Thyroid gland (tissue), 4 donors: Measurements from ENCODE around the gene GPC1. TPM values are rescaled to one million over a fixed set of nuclear protein-coding genes. Genes with fewer than 3 reads are reported as not detected.

Source experiments
- DNase-seq, 2 donors: peaks; one replicate each; pipeline ENCODE4 v3.0.0-alpha.2; 2019
- H3K27ac ChIP-seq, 3 donors: fragments of 200-600 bp; sonication (generic); 1 replicate in 2 of 3; 2 replicates in 1 of 3; pipeline ENCODE4 v1.5.1; 2016 to 2019; ENCODE audit warnings: mild to moderate bottlenecking in 1 of 3, moderate library complexity in 1 of 3
- H3K27me3 ChIP-seq: fragments of 200-600 bp; sonication (generic); one replicate; pipeline ENCODE4 v1.5.1; 2019
- H3K36me3 ChIP-seq, 2 donors: fragments of 200-600 bp; sonication (generic); one replicate each; pipeline ENCODE4 v1.5.1; 2016 to 2019
- H3K4me1 ChIP-seq, 2 donors: fragments of 200-600 bp; sonication (generic); one replicate each; pipeline ENCODE4 v1.5.1; 2017 to 2019
- H3K4me3 ChIP-seq, 3 donors: fragments of 200-600 bp; sonication (generic); replicated peaks in 1 of 3; 1 replicate in 2 of 3; 2 replicates in 1 of 3; pipeline ENCODE4 v1.5.1; 2016; ENCODE audit warnings: mild to moderate bottlenecking in 1 of 3
- H3K9me3 ChIP-seq: fragments of 200-600 bp; sonication (generic); one replicate; pipeline ENCODE4 v1.5.1; 2017
- POLR2A ChIP-seq, 2 donors: fragments of 450-650 bp; IDR thresholded peaks; one replicate each; pipeline ENCODE4 v1.6.1; 2017; ENCODE audit warnings: antibody characterized with exemption in 2 of 2, mild to moderate bottlenecking in 2 of 2, moderate library complexity in 1 of 2
- WGBS, 2 donors: methylation state at CpG; one replicate each; pipeline ENCODE4 v1.1.5; 2017; 5-methylcytosine and 5-hydroxymethylcytosine counted together
- intact Hi-C: fragments of 100-400 bp; cut with DNase I; formaldehyde crosslinking; loops from one replicate; pipeline ENCODE4 v1.15.1; 2023
- total RNA-seq, 4 donors: library from RNA; depleted of rRNA; stranded (reverse); fragments of >200 nt; gene quantifications; one replicate each; pipeline ENCODE4 v1.2.3, GENCODE V29; 2016
- TF ChIP-seq, protein P1 (sequence below), 6 experiments: fragments of 200-600 bp in 3 of 6; fragments of 450-650 bp in 3 of 6; sonication (generic) in 3 of 6; IDR thresholded peaks; one replicate each; pipeline ENCODE4 v1.5.1; 2016 to 2019; ENCODE audit warnings: antibody characterized with exemption in 6 of 6, mild to moderate bottlenecking in 2 of 6, inconsistent platforms in 1 of 6, moderate library complexity in 1 of 6

The GPC1 gene
- total RNA-seq, 4 donors from 2014 or later, result 14.1 to 35.5 (median 26.8) TPM

DNA sequence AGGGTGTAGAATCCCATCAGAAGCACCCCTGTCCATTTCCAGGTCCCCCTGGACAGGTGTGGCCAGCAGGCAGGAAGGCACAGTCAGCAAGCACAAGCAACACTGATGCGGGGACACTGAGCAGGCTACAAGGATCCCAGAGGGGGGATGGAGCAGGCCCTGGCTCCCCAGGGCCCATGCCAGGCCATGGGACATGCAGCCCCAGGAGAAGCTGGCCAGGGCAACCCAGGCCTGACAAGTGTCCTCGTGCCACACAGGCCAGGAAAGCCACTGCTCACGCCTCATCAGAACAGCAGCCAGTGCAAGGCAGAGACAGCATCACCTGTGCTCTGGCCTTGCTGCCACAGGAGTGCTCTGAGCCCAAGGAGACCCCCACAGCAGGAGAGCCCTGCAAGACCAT, 14.1 kb upstream of the GPC1 start:
- H3K27me3 ChIP-seq, result no peaks in the 10 kb centered on the region
- no peaks in the 10 kb centered on the region for H3K4me1 ChIP-seq
- no peak overlapping the region for H3K27ac ChIP-seq
- H3K36me3 ChIP-seq, result no peaks in the 10 kb centered on the region
- H3K9me3 ChIP-seq, result no peaks in the 10 kb centered on the region
- no peak for TF ChIP-seq POLR2A (IDR thresholded peaks at IDR 0.05)
- TF ChIP-seq, protein P1, sequence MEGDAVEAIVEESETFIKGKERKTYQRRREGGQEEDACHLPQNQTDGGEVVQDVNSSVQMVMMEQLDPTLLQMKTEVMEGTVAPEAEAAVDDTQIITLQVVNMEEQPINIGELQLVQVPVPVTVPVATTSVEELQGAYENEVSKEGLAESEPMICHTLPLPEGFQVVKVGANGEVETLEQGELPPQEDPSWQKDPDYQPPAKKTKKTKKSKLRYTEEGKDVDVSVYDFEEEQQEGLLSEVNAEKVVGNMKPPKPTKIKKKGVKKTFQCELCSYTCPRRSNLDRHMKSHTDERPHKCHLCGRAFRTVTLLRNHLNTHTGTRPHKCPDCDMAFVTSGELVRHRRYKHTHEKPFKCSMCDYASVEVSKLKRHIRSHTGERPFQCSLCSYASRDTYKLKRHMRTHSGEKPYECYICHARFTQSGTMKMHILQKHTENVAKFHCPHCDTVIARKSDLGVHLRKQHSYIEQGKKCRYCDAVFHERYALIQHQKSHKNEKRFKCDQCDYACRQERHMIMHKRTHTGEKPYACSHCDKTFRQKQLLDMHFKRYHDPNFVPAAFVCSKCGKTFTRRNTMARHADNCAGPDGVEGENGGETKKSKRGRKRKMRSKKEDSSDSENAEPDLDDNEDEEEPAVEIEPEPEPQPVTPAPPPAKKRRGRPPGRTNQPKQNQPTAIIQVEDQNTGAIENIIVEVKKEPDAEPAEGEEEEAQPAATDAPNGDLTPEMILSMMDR (IDR thresholded peaks at IDR 0.05), result no peak
- 95 to 100% methylated on average over 1 to 2 of the region's 3 CpGs for WGBS, 2 donors
- intact Hi-C loops, result no loop called here
- no peak for DNase-seq
- no peak overlapping the region for H3K4me3 ChIP-seq

DNA sequence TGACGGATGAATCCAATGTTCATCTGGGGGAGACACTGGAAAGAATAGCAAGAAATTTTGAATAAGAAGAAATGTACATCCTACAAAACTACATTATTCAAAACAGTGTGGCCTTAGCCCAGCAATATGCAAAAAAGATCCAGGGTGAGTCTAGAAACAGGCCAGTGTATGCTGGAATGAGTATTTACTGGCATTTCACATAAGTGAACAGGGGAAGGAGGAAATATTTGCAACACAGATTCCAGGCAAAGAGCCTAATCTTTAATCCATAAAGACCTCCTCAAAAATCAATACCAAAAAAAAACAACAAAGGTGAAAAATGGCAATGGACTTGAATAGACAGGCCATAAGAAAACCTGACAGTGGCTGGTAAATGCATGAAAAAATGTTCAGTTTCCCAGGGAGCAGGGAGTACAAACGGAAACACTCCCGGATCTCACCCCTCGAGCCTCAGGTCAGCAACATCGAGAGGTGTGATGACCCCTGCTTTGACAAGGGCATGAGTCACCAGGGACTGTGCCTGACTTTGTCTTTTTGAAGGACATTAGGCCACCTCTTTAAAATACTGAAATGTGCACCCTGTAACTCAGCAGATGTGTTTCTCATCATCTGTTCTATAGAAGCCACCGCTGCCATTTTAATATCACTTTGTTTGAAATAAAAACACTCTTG, 12.7 kb upstream of the GPC1 start:
- Histone ChIP-seq H3K27ac (no peak overlapping the region), H3K4me1 (no peaks in the 10 kb centered on the region), H3K4me3 (no peak overlapping the region), H3K36me3 (no peaks in the 10 kb centered on the region), H3K27me3 (no peaks in the 10 kb centered on the region), H3K9me3 (no peaks in the 10 kb centered on the region)
- no peak for DNase-seq
- no peak for TF ChIP-seq POLR2A (IDR thresholded peaks at IDR 0.05)
- TF ChIP-seq, protein P1 (IDR thresholded peaks at IDR 0.05), result no peak
- 72 to 90% methylated on average over 6 of the region's 6 CpGs for WGBS, 2 donors
- intact Hi-C loops, result no loop called here

DNA sequence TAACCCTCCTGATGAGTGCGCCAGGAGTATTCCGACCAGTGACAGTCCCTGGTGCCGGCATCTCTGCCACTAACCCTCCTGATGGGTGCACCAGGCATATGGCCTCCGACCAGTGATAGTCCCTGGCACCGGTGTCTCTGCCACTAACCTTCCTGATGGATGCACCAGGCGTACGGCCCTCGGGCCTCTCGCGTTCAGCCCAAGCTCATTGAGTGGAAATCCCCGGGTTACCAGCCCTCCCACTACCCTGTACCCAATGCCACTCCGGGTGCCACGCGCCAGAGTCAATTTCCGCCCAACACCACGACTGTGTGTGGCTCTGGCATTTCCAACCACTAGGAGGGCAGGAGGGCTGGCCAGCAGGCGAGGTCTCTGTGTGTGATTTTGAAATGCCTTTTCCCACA, 11.7 kb upstream of the GPC1 start:
- no peaks in the 10 kb centered on the region for H3K27me3 ChIP-seq
- H3K4me1 ChIP-seq, result no peaks in the 10 kb centered on the region
- no peak for DNase-seq
- H3K4me3 ChIP-seq, result no peak overlapping the region
- 85 to 93% methylated on average over 4 to 11 of the region's 17 CpGs for WGBS, 2 donors
- H3K27ac ChIP-seq, result no peak overlapping the region
- no peaks in the 10 kb centered on the region for H3K9me3 ChIP-seq
- intact Hi-C loops, result no loop called here
- TF ChIP-seq, protein P1 (IDR thresholded peaks at IDR 0.05), result no peak
- no peak for TF ChIP-seq POLR2A (IDR thresholded peaks at IDR 0.05)
- H3K36me3 ChIP-seq, result no peaks in the 10 kb centered on the region

DNA sequence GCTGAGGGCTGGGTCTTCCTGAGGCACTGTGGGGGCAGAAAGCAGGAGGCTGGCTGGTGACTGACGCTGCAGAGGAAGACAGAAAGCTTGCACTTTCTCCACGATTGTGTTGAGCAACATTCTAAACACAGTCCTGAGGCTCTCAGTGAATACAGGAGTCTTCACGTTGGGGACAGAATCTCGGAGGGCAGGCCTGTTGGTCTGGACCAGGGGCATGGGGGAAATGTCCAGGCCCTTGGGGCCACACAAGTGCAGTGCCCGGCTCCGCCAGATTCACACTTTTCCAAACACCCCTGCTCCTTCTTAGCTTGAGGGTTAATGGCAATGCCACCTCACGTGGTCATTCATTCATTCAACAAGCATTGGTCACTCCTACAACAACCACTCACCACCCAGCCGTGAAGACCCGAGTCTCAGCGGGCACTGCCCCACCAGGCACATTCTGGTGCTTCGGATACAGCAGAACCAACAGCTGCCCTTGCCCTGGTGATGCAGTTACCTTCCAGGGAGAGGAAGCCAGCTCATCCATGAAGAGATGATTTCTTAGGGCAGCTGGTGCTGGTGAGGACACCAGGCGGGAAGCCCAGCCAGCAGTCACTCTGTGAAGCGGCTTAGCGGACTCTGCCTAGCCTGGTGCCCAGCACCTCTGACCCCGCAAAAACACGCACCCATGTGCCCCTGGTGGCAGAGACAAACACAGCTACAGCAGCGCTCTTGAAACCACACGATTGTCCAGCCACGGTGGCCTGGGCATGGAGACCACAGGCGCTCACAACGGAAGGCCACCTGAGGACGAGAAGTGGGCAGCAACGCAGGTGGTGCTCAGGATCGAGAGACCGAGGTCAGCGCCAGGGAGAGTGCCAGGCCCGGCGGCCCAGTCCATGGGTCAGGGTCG, 10.9 kb upstream of the GPC1 start:
- Histone ChIP-seq H3K27ac (no peak overlapping the region), H3K9me3 (no peaks in the 10 kb centered on the region), H3K27me3 (no peaks in the 10 kb centered on the region), H3K4me3 (no peak overlapping the region), H3K36me3 (no peaks in the 10 kb centered on the region), H3K4me1 (no peaks in the 10 kb centered on the region)
- intact Hi-C loops, result no loop called here
- DNase-seq, result no peak
- WGBS, 2 donors, result 82 to 83% methylated on average over 23 to 29 of the region's 29 CpGs
- no peak for TF ChIP-seq POLR2A (IDR thresholded peaks at IDR 0.05)
- TF ChIP-seq, protein P1 (IDR thresholded peaks at IDR 0.05), result no peak

DNA sequence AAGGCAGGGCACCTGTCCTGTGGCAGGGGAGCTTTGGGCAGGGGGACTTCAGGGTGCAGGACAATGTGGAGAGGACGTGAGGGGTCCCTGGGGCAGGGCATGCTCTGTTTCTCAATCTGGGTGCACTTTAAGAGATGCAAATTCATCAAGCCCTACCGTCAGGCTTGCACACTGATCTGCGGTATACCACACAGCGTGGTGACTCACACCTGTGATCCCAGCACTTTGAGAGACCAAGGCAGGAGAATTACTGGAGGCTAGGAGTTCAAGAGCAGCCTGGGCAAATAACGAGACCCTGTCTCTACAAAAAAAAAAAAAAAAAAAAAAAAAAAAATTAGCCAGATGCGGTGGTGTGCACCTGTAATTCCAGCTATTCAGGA, 10.2 kb upstream of the GPC1 start:
- no peak for TF ChIP-seq POLR2A (IDR thresholded peaks at IDR 0.05)
- TF ChIP-seq, protein P1 (IDR thresholded peaks at IDR 0.05), result no peak
- H3K36me3 ChIP-seq, result no peaks in the 10 kb centered on the region
- H3K9me3 ChIP-seq, result no peaks in the 10 kb centered on the region
- intact Hi-C loops, result no loop called here
- H3K4me3 ChIP-seq, result no peak overlapping the region
- H3K27ac ChIP-seq, result no peak overlapping the region
- no peaks in the 10 kb centered on the region for H3K4me1 ChIP-seq
- DNase-seq, result no peak
- 86 to 95% methylated on average over 6 of the region's 6 CpGs for WGBS, 2 donors
- no peaks in the 10 kb centered on the region for H3K27me3 ChIP-seq
